ENCODE measurements around the gene TAS2R43.

- no peak for TF ChIP-seq POLR2A (IDR thresholded peaks at IDR 0.05)
- TF ChIP-seq, protein P1, sequence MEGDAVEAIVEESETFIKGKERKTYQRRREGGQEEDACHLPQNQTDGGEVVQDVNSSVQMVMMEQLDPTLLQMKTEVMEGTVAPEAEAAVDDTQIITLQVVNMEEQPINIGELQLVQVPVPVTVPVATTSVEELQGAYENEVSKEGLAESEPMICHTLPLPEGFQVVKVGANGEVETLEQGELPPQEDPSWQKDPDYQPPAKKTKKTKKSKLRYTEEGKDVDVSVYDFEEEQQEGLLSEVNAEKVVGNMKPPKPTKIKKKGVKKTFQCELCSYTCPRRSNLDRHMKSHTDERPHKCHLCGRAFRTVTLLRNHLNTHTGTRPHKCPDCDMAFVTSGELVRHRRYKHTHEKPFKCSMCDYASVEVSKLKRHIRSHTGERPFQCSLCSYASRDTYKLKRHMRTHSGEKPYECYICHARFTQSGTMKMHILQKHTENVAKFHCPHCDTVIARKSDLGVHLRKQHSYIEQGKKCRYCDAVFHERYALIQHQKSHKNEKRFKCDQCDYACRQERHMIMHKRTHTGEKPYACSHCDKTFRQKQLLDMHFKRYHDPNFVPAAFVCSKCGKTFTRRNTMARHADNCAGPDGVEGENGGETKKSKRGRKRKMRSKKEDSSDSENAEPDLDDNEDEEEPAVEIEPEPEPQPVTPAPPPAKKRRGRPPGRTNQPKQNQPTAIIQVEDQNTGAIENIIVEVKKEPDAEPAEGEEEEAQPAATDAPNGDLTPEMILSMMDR (IDR thresholded peaks at IDR 0.05) = no peak
Measured at GRCh38 chr12:11130999-11131398, 38.9 kb upstream of the TAS2R43 start.
